Stimulated activated CD8-positive, alpha-beta memory T cell treated with anti-CD3 and anti-CD28 coated beads, Interleukin-15, amount 100 ng/mL, for 24 hours (primary cell): ENCODE measurements around the gene GBGT1.

Experiments
- DNase-seq: peaks from one replicate; pipeline ENCODE4 v3.0.0-alpha.2; 2020; ENCODE audit warnings: low read depth

GBGT1 gene

GRCh38 chr9:133113949-133114885 lies 49.5 kb downstream of the GBGT1 start:
- DNase-seq = no peak

- no peak for DNase-seq
These were observed 50.4 kb downstream of the GBGT1 start for GRCh38 chr9:133113163-133113948.

GRCh38 chr9:133112663-133113026 lies 51.1 kb downstream of the GBGT1 start:
- no peak for DNase-seq

- no peak for DNase-seq
These were observed 51.7 kb downstream of the GBGT1 start for GRCh38 chr9:133111808-133112662.

- no peak for DNase-seq
These were observed 53.6 kb downstream of the GBGT1 start for GRCh38 chr9:133109931-133110650.

GRCh38 chr9:133108794-133109641 lies 54.7 kb downstream of the GBGT1 start:
- no peak for DNase-seq

- DNase-seq = no peak
These were observed 55.5 kb downstream of the GBGT1 start for GRCh38 chr9:133107961-133108793.

GRCh38 chr9:133107245-133107722 lies 56.4 kb downstream of the GBGT1 start:
- no peak for DNase-seq

- DNase-seq = no peak
These were observed 57.0 kb downstream of the GBGT1 start for GRCh38 chr9:133106511-133107244.

GRCh38 chr9:133105461-133105770 lies 58.3 kb downstream of the GBGT1 start:
- no peak for DNase-seq

- no peak for DNase-seq
These were observed 58.8 kb downstream of the GBGT1 start for GRCh38 chr9:133104718-133105460.

- no peak for DNase-seq
These were observed 59.7 kb downstream of the GBGT1 start for GRCh38 chr9:133103987-133104505.

GRCh38 chr9:133103183-133103986 lies 60.3 kb downstream of the GBGT1 start:
- no peak for DNase-seq
